HG02588 (cell line): ENCODE measurements around the gene BID.
A peak's percentile ranks its signal among the peaks of the same experiment; 100 is the strongest.

Experiments used
- ATAC-seq: cut with Tn5 transposase; IDR thresholded peaks from one replicate; pipeline ENCODE4 v1.9.1; 2021; ENCODE audit warnings: mild to moderate bottlenecking, moderate library complexity; ENCODE audit not compliant: unreplicated experiment

BID gene

GRCh38 chr22:17784776-17785175 is 10.5 kb upstream of the BID start:
- ATAC-seq, result no peak

DNA sequence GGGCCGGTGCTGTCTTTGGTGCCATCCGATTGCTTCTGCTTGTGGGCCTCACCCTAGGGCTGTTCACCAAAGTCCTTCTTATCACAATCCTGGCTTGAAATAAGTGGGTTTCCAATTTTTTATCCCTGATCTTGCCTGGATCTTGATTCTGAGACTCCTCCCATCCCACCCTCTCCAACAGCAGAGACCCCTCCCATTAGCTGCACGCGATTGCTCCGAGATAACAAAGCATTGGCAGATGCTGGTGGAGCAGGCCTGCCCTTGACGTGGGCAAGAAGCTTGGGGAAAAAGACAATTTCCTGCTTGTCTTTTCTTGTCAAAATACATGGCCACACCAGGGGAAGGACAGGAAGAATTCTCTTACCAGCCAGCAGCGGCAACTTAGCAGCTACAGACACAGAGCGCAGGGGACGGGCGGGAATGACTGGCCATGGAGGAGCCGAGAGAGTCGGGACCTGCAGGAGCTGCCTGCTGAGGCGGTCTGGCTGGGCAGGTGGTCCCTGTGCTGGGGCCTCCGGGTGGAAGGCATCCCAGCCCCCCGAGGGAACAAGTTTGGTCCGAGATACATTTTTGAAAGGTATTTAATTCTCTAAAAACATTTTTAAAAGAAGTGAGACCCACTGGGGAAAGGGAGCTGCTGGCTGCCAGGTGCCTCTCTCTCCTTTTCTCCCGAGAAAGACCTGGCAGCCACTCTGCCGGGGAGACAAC is 9.7 kb upstream of the BID start:
- ATAC-seq, result no peak

DNA sequence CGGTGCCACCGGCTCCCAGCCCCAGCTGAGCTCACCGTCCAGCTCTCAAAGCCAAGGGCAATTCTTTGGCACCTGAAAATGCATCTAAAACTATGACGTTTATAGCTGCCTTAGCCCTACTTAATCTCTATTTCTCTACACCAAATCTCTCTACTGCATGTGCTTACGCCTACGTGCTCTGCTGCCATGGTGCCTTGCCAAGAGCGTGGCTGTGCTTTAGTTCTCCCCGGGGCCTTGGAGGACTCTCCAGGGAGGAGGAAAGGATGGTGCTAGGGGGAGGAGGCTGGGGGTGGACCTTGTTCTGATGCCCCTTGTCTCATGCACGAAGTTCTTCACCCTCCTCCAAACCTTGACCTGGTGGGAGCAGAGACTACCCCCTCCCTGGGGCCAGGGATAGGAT is 9.0 kb upstream of the BID start:
- no peak for ATAC-seq

- no peak for ATAC-seq
These were observed 8.4 kb upstream of the BID start for GRCh38 chr22:17782621-17783020.

DNA sequence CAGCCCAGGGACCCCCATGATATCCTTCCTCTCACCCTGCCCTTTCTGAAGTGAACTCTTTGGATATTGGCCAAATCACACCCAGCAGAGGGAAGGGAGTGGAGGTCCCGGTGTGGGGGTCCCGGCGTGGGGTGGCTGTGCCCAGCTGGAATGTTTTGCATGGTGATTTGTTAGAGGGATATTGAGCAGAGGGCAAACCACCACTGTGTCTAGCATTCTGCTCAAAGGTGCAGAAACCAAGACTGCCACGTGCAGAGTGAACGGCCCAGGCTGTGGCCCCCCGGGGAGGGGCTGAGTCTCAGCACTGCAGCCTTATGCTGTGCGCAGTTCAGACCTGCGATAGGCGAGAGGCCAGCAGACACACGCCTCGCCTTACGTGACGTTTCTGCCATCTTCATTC is 7.9 kb upstream of the BID start:
- ATAC-seq, result no peak

GRCh38 chr22:17781319-17782031 is 7.2 kb upstream of the BID start:
- peak; percentile 33 for ATAC-seq

- no peak for ATAC-seq
These were observed 6.6 kb upstream of the BID start for GRCh38 chr22:17780741-17781318.

- ATAC-seq, result no peak
These were observed 6.0 kb upstream of the BID start for GRCh38 chr22:17780116-17780740.

GRCh38 chr22:17779286-17780115 is 5.2 kb upstream of the BID start:
- ATAC-seq, result no peak

GRCh38 chr22:17778412-17778976 is 4.2 kb upstream of the BID start:
- ATAC-seq, result no peak

DNA sequence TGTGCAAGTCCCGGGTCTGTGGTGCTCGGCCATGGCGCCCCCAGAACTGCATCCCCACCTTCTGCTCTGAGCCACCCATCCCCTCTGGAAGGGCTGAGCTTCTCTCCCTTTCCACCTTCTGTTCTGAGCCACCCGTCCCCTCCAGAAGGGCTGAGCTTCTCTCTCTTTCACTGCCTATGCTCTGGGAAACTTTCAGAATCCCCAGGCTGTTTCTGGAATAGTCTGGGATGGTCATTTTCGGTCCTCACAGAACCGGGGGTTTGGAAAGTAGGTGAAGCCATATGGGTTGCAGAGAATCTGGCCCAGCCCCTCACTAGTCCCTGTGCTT is 3.4 kb upstream of the BID start:
- ATAC-seq, result no peak

DNA sequence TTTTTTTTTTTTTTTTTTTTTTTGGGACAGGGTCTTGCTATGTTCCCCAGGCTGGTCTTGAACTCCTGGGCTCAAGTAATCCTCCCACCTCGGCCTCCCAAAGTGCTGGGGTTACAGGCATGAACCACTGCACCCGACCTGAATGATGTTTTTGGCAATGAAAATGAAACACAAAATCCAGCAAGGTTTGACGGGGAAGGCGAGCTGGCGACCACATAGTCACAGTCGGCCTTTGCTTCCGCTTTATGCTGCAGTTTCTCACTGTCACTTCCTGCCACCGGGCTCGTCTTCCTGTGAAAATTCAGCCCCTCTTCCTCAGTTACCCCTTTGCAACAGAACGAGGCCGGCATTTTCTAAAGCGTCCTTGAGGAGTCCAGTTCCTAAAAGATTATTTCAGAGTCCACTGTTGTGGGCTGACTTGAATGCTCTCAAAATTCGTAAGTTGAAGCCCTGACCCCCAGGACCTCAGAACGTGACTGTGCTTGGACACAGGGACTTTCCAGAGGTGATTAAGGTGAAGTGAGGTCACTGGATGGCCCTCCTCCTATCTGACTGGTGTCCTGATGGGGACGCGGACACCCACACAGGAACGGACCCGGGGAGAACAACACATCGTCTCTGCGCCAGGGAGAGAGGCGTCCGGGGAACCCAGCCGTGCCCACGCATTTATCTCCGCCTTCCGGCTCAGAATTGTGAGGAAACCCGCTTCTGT is 2.9 kb upstream of the BID start:
- peak; percentile 29 for ATAC-seq

DNA sequence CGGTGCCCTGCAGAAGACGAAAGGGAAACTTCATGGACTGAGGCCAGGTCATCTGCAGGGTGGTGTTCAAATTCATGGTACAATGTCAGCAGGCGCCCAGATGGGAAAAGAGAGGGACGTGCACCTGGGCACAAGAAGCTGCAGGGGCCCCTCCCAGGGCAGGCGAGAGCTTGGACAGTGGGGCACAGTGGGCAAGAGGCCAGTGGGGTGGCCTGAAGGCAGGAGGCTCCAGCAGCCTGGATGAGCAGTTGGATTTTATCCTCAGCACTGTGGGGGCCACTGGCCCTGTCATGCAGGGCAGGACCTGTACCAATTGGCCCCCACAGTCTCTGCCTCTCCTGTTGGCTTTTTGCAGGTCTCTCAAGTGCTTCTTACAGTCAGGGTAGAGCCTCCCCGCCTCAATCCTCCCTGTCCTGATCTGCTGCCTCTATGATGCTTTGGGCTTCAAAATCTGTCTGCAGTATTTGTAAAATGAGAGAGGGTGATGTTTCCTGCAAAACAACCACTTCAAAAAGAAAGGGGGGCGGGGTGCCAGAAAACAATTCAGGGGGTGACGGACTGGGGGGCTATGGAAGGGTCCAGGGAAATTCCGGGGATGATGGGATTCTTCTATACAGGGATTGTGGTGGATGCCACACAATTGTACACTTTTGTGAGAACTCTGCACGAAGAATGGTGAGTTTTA is 1.7 kb upstream of the BID start:
- ATAC-seq, result no peak

DNA sequence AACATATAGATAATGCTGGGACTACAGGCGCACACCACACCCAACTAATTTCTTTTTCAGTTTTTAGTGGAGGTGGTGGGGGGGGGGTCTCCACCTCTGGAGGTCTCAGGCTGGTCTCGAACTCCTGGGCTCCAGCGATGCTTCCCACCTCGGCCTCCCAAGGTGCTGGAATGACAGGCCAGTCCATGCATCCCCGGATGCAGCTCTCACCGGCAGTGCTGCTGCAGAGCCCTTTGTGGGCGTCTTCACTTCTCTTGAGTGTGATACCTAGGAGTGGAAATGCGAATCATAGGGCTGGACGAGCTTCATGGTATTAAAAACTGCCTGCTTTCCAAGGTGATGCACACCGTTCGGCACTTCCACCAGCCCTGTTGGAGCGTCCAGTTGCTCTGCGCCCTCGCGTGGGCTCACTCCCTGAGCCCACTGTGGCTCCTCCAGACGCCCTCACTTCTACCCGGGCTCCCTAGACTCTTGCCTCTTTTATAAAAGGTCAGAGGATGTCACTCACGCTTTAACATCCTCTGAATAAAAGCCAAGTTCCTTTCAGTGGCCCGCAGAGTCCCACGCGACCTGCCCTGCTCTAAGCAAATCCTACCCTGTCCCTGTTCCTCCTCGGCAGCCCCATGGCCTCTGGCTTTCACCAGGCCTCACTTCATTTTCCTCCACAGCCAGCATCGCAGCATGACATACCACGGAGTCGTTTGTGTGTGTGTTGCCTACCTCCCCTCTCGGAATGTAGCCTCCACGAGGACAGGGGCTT is 837 bp upstream of the BID start:
- ATAC-seq, result no peak

GRCh38 chr22:17773606-17774205 is 563 bp downstream of the BID start:
- peak; percentile 33 for ATAC-seq

DNA sequence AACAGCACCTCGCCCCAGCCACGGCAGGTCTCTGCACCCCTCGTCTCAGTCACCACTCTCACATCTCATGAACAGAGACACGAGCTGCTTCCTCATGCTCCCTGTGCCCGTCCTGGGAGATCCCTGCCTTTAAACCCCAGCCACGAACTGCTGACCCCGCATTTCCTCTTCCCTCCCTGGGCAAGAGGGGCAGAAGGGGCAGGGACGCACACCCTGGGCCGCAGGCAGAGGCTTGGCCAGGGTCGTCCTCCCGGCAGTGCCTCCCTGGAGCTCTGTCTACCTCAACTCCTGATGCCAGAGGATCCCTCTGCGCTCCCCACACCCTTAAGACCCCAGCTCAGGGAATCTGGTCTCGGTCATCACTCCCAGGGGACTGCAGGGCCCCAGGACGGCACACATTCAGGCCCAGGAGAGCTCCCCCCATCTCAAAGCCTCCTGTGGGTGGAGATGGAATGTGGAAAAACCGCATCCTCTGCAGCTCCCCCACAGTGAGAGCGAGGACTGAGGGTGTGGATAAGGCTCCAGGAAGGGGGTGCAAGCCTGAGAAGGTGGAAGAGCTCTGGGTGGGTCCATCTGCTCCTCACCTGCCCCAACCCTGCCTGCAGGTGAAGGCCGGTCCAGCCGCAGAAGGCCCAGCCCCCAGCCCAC is 1.2 kb downstream of the BID start:
- ATAC-seq, result no peak

GRCh38 chr22:17772249-17772957 is 1.9 kb downstream of the BID start:
- ATAC-seq, result no peak
